Activated CD8-positive, alpha-beta memory T cell treated with anti-CD3 and anti-CD28 coated beads, Interleukin-2, amount 50 U/mL, for 4 hours (primary cell): ENCODE data around the gene POU4F2.
"Not testable (repeated sequence)": the region's sequence is repeated elsewhere in the genome, so short reads cannot be mapped to it uniquely, and the experiment has no call there.

Experiments
- DNase-seq: peaks from one replicate; pipeline ENCODE4 v3.0.0-alpha.2; 2020

POU4F2 gene

GRCh38 chr4:146661367-146661766 is 22.7 kb downstream of the POU4F2 start:
- DNase-seq = no peak

- not testable (repeated sequence) for DNase-seq
Measured at GRCh38 chr4:146663968-146664311, 25.2 kb downstream of the POU4F2 start.

GRCh38 chr4:146674829-146675570 is 36.3 kb downstream of the POU4F2 start:
- no peak for DNase-seq
